GM18873 (cell line): ENCODE data around the gene FAM107B.
A peak's percentile ranks its signal among the peaks of the same experiment; 100 is the strongest.

Source experiments
- ATAC-seq: cut with Tn5 transposase; IDR thresholded peaks from one replicate; pipeline ENCODE4 v1.9.1; 2021; ENCODE audit warnings: mild to moderate bottlenecking, moderate library complexity, moderate number of reproducible peaks; ENCODE audit not compliant: unreplicated experiment, low FRiP score

FAM107B gene

DNA sequence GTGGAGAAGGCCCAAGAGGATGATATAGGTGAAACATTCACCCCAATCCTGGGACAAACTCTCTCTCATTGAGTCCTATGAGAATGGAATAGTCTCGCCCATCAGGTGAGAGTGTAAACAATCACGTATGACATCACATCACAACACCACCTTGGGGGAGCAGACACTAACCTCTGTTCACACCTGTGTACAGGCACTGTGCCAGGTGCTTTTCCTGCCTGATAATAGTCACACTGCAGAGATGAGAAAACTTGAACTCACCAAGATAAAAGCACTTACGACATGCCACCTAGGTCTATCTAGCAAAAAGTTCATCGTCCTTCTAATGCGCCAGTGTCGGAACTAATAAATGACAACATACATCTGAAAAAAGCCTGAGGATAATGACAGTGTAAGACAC is 187.8 kb downstream of the FAM107B start:
- no peak for ATAC-seq

DNA sequence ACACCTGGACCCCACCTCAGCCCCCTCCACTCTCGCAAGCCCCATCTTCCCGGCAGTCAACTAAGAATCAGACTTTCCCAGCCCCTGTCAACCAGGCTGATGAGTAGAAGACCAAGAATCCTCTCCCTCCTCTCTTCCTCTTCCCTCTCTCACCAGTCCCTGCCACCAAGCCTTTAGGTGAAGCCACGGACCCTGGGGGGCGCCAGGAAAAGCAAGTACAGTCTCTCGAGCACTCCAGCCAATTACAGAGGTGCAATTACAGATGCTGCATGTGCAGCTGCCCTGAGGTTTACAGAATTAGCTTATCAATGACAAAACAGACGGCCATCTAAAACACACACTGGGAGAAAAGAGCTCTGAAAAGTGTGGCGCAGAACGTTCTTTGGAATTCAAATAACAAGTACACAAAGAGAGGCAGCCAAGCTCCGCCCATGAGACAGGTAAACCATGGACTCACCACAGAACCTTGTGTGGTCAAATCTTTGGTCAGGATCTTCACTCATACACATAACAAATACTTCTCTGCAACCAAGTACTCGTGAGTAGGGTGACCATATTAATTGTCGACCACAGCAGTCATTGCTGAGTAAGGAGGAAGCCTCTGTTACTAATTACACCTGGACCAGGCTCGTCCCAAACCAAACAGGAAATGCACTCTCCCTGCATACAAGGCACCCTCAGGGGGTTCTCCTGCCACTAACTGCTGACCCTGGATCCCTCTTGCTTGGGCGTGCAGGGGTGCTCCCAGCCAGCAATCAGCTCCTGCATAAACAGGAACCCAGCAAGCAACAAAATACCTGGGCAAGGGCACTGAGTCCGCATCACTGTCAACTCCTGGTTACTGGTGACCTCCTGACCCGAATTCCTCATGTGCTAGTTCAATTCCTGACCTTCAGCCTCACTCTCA is 189.2 kb downstream of the FAM107B start:
- ATAC-seq, result no peak

DNA sequence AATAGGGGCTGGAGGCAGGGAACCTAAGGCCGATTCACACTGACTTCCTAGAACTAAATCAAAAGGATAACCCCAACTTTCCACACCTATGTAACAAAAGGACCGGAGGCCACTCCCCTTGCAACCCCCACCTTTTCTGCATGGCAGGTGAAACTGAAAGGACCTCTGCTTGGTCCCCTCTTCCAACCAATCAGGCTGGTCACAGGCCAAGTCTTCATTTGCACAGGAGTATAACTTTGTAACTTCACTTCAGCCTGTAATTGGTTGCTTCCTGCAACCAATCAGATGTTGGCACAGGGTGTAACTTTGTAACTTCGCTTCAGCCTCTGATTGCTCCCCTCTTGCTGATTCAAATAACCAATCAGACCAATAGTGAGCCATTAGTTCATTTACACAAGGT is 190.0 kb downstream of the FAM107B start:
- ATAC-seq, result no peak

DNA sequence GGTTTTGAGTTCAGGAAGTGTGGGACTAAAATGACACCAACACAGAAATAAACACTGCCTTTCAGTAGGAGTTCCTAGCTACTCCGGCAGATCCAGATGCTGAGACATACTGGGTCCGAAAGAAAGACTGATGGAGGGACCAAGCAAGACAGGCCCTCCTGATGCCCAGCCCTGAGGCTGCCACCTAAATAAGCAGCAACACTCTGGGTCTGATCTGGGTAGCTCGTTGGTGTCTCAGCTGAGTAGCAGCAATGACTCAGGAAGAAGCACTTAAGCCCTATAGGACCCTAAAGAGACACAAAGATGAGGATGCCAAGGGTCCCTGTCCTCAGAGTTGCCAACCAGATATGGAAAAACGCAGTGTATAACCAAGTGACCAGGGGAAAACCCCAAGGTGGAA is 190.7 kb downstream of the FAM107B start:
- ATAC-seq, result no peak

DNA sequence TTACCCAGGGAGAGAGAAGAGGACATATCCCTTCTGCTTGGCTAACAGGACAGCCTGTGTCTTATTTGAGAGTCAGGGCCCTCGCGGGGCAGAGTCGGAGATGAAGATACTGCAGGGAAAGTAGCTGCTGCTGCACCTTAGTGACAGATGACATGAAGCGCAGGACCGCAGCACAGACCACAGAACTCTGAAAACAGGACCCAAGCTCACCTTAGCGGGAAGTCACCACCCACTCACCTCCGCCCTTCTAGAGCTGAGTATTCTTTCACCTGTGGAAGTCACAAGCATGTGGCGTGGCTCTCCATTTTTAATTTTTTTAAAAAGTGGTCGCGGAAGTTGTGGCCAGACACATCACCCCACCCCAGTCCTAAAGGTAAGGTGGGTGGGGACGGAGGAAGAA is 191.4 kb downstream of the FAM107B start:
- ATAC-seq, result no peak

DNA sequence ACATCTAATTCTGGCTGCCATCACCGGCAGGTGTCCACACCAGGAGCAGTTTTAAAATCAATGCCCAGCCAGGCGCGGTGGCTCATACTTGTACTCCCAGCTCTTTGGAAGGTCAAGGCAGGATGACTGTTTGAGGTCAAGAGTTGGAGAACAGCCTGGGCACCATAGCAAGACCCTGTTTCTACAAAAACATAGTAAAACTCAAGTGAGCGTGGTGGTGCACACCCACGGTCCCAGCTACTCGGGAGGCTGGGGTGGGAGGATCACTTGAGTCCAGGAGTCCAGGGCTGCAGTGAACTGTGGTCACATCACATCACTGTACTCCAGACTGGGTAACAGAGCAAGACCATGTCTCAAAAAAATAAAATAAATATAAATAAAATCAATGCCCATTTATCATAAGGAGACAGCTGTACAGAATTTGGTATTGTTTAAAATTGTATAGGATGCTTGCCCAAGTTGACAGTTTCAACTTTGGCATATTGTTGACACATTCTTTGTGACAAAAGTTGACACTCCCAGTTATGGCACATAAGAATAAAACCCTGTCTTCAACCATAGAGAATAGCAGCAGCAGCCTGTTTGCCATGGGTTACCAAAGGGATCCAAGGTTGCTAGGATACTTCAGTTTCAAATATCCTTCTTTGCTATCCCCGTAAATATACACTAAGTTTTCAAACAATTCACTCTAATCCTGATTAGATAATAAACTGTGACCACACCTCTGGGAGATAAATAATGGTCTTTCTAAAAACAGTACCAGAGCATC is 193.0 kb downstream of the FAM107B start:
- no peak for ATAC-seq

DNA sequence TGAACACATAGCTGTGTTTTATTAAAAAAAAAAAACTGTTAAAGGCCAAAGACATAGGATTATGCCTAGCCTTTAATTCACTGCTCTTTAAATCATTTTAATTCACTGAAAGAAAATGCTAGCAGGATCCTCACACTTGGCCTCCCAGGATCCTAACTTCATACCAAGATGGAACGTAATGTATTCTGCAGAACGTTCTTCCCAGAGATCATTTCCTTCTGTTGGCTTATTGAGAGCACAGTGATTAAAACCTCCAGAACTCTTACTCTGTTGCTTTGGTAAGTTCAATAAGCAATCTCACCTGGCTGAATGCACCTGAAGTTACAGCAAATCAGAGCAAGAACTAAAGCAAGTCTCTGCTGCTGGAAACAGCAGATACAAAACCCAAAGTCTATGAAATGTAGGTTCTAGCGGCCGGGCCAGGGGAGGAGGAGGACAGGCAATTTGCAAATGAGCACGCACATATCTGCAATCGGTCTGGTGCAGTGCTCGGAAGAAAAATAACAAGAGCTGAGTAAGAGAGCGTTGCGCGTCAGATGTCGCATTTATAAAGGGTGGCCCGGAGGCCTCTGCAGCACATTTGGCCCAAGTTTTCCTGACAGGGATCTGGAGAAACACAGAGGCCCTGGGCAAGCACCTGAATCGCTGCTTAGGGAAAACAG is 193.9 kb downstream of the FAM107B start:
- ATAC-seq, result no peak

DNA sequence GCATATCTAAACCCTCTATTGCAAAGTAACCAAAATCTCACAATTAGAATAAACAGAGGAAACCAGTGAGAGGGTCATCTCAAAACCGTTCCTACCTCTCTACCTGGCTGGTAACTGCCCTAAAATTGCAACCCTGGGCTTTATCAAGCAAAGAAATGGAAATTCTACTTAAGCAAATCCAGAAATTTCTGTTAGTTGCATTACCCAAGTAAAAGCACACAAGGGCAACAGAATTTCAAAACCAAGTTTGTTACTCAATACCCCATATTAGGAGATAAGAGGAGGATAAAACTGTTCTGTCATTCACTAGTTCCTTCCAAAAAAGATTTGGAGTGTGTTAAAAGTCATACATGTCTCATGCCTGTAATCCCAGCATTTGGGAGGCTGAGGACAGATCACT is 195.3 kb downstream of the FAM107B start:
- no peak for ATAC-seq

DNA sequence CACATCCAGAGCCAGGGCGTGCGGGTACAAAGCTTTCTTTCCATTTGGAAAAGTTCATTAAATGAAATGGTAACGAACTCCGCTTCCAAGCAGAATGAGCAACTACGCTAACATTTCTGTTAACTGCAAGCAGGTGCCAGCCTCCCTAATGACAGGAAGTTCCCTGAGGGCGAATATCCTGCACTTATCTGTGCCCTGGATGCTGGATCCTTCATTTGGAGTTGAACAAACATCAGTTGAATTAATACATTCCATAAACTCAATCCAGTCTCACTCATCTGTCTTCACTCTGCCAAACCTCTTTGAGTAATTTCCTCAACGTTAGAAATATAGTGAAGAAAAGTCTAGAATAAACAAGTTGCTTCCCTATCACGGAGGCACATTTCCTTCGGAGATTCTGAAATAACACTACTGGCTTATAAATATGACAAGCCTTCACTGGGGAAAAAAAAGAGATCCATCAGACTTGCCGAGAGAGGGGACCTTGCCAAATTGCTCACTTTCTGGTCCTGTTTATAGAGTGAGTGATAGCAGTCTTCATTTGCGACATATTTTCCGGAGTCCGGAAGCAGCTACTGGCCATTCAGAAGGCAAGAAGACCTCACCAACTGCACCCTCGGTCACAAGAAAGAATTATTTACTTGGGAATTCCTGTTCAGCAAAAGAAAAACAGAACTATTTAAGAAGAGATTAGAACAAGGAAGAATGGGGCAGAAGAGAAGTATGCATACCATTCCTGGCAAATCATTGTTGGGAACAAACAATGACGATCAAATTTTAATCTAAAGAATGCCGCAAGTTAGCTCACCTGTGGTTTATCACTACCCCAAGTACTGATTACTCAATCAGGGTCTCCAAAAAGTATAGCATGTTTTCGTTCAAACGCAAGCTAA is 196.4 kb downstream of the FAM107B start:
- no peak for ATAC-seq

DNA sequence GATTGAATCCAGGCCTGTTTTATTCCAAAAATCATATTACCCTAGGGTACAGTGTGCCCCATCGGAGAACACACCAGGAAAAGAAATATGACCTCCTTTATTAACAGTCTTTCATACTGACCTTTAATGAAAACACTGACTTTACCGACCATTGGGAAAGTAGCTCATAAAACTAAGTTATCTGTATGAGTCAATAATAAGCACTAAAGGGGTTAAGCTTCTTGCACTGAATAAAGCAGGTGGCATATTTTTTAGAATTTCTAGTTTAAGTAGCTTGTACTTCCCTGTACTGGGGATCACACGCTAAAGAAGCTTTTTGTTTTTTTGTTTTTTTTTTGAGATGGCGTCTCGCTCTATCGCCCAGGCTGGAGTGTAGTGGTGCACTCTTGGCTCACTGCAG is 199.8 kb downstream of the FAM107B start:
- no peak for ATAC-seq

DNA sequence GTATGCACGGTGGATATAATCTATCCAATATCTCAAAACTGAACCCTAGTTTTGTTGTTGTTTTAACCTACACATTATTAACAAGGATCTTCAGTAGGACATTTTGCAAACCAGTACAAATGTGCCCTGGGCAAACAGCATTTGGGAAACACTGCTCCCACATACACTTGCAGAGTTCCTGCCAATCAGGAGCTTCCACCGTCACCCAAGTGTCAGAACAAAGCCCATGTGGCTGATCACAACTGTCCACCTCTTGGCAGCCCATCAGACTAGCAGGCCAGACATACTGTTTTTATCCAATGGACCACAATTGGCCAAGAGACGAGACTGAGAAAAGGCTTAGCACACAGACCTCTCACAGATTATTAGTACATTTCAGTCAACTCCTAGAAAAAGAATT is 200.4 kb downstream of the FAM107B start:
- no peak for ATAC-seq

DNA sequence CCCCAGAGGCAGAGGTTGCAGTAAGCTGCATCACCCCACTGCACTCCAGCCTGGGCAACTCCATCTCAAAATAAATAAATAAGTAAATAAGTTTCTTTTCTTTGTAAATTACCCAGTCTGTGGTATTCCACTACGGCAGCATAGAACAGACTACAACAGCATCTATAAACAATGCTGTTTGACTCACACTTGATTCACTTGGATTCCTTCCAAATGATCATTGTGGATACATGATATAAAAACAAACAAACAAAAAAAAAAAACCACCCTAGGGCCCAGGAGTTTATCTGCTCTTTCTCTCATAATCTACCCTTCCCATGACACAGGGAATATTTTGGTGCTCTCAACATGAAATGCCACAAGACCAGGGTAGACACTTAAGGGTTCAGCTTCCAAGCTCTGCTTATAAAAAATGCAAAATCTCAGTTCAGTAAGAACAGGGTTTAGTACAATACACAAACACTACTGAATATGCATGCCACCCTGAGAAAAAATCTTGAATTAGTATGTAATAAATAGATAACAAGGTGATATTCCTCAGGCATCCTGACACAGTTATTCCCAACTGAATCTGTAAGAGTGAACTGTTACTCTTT is 200.9 kb downstream of the FAM107B start:
- no peak for ATAC-seq

DNA sequence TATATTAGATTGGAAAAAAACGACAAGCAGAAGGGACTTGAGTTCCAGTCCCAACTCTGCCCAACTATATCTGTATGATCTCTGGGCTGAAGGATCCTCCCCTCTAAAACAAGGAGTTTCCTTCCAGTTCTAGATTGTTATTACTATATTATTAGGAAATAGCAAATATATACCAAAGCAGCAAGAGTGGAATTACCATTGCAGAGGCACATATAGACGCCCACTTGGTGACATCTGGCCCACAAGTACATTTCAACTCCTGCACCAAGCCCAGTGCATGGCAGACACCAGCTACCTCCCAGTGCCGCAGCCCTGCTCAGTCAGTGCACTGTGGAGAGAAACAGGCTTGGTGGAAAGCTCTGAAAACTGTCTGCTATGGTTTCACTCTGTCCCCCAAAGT is 201.9 kb downstream of the FAM107B start:
- no peak for ATAC-seq

DNA sequence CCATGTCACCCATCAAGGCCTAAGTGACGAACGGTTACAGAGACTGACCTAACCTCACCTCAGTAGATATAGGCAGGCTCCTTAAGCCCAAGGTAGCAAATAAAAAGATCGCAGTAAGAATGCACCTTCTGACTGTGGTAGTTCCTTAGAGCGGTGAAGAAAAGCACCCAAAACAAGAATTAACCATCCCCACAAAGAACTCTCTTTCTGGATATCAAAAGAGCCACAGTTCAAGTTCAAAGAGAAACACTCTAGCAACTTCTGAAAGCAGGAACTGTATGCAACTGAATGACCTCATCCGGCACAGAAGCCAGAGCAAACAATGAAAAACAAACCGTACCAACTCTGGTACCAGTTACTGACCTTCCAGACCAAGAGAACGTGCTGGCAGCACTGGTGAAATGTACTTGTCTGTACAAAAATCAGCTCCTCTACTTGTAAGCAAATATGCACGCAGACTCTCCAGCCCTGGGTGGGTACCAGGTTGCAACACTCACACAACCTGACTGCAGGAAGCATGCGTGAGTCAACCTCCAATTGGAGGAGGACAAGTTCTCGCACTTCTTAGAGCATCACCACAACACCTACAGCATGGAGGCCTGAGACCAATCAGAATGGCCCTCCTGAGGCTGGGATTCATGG is 202.7 kb downstream of the FAM107B start:
- peak; percentile 75 for ATAC-seq

DNA sequence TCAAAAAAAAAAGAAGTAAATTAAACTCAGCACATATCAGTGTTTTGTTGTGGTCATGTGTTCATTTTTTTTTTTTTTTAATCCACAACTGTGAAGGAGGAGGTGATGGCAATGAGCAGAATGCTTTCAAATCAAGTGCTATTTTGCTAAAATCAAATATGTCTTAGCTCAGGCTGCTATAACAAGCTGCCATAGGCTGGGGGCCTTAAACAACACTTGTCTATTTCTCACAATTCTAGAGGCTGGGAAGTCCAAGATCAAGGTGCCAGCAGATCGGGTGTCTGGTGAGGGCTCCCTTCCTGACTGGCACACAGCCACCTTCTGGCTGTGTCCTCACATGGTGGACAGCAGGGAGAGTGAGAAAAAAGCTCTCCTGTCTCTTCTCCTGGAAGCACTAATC is 203.9 kb downstream of the FAM107B start:
- ATAC-seq, result no peak

DNA sequence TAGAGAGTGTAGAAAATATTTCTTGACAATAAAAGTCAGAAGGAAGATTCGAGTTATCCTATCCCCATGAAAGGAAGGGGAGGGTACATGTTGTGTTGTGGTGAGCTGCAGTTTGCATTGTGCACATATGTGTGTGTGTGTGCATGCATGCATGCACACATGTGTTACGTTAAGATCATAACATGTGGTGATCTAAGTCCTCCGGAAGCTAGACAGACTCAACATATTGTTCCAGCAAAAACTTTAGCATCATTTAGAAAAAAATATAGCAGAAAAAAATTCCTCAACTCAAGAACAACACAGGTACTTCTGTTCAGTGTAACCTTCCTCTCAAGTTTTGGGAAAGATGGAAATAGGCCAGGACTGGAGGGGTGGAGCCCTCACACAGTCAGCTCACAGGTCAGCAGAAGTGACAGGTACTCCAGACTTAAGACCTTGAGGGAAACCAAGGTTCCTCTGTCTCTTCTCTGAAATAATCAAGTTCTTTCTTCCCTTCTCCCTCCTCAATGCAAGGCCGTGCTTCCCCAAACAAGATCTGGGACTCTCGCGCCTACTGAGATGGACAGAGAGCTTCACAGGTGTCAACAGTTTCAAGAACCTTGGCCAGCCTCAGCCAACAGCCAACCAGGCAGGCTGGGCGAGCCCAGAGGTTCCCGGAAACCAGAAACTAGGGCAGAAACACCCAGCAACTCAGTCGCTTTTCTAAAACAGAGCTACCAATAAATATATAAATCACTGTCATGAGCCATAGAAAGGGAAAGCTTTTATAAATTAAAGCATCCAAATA is 205.2 kb downstream of the FAM107B start:
- no peak for ATAC-seq

DNA sequence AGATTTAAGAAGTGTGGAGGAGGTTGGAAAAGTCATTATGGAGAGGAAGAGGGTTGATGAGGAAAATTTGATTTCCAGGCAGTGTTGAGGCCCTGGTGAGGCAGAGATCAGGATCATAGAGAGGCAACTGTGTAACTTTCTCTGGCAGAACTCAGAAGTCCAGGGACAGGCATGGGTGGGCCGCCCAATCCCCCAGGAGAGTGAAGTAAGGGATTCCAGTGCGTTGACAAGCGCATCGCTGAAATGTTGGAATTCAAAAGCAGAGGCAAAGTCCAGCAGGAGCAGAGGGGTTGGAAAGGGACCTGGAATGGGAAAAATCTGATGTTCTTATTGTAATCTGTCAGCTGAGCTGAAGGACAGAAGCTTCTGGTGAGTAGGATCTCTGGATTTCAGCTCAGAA is 207.3 kb downstream of the FAM107B start:
- ATAC-seq, result no peak

DNA sequence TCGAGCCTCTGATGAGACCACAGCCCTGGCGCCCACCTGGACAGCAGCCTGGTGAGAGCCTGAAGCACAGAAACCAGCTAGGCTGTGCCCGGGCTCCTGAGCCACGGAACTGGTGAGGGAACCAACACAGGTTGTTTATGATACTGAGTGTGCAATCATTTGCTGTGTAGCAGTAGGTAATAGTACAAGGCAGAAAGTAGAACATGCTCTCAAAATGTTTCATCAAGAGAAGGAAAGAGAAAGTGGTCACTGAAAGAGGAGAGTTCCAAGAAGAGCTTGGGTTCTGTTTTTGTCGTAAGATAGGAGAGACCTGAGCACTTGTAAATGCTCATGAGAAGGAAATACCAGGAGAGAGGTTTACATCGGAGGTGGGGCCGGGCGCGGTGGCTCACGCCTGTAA is 208.2 kb downstream of the FAM107B start:
- no peak for ATAC-seq

DNA sequence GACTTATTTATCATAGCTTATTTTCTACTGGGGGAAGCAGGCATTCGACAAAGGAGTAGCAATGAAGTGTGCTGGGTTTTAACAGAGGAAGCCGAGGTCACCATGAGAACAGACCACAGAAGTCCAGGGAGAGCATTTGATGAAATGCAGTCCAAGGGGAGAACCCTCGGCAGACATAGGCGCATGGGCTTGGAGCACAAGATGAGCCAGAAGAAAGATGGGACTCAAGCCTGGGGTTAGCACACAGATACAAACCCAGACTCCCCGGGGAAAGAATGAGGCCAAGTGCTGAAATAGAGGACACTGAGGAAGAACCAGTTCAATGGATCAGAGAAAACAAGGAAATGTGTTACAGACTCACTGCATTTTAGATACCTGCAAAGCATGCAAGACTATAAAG is 209.5 kb downstream of the FAM107B start:
- no peak for ATAC-seq
